GM19468 (cell line): ENCODE measurements around the gene SLC6A6.
"Not testable (repeated sequence)": the region's sequence is repeated elsewhere in the genome, so short reads cannot be mapped to it uniquely, and the experiment has no call there.

Source experiments
- ATAC-seq: cut with Tn5 transposase; IDR thresholded peaks from one replicate; pipeline ENCODE4 v1.9.1; 2021; ENCODE audit warnings: mild to moderate bottlenecking, moderate library complexity, moderate number of reproducible peaks; ENCODE audit not compliant: unreplicated experiment; ENCODE audit errors: extremely low read depth

Gene SLC6A6

DNA sequence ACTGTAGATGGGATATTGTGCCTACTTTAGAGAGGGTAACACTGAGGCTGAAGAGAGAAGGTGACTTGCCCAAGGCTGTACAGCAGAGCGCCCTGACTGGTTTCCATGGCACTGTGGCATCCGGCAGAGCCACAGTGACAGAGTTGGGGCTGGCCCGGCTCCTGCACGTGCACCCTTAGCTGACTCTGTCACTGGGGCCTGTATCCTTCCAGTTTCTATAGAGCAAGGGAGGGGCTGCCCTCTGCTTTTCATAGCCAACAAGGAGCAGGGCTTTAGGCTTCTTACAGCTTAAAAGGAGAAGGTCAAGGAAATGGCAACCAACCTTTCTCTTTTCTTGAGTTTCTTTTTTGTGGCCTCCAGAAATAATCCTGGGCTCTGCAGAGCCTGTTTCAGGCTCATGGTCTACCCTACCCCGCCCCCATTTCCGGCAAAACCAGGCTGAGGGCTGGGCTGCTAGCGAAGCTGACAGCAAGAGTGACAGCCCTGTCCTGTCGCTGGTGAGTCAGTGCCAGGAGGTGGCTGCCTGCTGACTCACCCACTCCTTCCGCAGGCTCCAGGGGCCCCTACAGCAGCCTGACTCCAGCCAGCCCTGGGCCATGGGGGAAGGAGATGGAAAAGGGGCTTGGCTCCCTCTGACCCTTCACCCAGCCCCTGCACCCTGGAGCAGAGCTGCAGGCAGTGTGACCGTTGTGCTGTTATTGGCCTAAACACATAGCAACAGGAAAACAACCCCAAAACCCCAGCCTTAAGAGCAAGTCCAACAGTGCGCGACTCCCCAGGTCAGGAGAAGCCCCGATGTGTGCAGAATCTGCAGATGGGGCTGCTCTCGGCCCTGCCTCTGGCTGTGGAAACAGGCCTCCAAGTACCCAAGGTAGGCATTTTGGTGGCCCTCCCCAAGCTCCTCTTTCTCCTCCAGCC lies 29.8 kb downstream of the SLC6A6 start:
- ATAC-seq, result peak; percentile 83

DNA sequence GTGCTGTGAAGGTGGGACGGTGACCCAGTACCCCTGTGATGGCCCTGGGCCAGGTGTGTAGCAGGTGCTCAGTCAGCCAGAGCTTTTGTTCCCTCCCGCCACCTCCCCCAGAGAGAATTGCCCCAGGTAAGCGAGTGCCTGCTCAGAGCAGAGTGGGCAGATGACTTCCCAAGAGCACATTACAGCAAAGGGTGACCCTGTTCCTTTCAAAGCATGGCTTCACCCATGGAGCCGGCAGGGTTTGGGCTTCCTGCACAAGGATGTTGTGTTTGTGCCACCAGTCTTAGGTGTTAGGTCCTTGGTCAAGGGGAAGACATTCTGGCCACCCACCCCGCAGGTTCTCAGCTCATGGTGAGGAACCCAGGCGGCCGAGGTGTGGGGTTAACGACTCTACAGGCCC lies 30.7 kb downstream of the SLC6A6 start:
- ATAC-seq, result no peak

DNA sequence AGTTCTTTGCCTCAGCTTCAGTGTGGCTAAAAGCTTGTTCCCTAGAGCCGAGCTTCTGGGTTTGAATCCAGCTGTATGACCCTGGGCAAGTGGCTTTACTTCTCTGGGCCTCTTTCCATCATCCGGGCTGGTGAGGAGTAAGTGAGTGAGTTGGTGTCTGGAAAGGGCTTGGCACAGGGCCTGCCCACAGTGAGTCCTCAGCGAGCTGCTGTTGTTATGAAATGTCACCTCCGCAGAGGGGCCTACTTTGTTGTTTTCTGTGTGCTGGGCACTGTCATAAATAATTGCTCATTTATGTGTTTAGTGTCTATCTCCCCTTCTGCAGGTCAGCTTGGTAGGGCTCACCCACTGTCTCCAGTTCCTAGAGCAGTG lies 31.7 kb downstream of the SLC6A6 start:
- no peak for ATAC-seq

DNA sequence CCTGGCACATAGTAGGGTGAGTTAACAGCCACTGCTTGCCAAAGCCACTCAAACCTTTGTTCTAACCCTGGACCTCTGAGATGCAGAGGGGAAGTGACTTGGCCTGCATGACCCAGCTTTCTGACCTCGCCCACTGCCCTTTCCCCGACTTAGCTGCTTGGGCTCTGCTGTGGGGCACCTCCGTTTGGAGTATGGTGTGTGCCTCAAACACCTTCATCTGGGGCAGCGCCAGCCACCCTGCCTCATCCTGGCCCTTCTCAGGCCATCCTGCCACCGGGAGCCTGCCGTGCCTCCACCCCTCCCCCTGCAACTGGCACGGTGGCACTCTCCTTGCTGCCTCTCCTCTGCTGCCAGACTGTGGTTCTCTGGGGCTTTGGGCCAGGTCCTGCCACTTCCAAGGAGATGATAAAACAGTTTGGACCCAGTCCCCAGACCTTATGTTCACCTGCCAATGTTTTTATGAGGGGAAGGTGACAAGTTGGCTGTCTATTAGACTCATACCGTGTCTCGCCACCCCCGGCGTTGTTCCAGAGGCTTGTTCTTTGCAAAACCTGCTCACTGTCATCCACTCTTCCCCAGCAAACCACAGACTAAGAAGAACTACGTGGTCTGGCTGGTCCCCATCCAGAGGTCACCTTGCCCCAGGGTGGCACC lies 32.2 kb downstream of the SLC6A6 start:
- no peak for ATAC-seq

DNA sequence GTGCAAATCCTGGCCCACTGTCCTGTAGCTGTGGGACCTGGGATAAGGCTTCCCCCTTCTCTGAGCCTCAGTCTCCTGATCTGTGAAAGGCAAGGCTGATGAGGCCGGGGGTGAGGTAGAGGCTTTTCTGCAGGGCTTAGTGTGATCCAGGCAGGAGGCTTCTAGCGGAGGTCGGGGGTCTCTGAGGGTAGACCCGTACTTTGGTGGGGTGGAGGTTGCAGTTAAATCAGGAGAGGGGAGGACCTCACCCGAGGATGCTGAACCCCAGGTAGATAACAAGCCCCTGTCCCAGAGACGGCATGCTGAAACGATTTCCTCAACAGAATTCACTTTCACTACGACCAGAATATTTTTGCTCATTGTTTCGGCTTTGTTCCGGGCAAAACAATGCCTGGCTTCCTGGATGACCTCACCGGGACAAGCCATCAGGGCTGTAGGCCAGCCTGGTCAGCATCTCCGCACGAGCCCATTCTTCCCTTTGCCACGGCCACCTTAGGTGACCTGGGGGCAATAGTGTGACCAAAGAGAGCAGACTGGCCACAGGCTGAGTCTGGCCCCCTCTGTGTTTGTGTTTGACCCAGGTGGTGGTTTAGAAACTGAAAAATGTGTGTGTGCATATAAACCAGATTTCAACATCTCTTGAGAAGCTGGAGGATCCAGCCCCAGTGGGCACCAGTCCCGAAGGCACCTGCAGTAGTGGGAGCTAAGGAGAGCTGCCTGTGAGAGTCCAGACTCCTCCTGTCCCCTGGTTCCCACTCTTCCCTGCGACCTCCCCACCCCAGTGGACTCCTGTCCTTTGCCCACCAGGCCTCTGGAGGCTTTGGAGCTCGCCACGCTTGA lies 33.0 kb downstream of the SLC6A6 start:
- ATAC-seq, result no peak

DNA sequence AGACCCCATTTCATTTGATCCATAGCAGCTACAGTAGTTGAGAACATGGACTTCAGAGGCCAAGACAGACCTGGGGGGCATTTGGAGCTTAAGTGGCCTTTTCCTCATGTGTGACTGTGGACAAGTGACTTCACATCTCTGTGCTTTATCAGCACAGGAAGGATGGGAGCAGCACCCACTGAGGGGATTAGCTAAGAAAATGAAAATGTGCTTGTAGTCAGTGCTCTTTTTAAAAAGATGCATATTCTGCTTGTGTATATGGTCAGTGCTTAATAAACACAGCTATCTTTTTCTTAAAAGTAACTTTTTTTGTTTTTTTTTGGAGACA lies 34.5 kb downstream of the SLC6A6 start:
- no peak for ATAC-seq

DNA sequence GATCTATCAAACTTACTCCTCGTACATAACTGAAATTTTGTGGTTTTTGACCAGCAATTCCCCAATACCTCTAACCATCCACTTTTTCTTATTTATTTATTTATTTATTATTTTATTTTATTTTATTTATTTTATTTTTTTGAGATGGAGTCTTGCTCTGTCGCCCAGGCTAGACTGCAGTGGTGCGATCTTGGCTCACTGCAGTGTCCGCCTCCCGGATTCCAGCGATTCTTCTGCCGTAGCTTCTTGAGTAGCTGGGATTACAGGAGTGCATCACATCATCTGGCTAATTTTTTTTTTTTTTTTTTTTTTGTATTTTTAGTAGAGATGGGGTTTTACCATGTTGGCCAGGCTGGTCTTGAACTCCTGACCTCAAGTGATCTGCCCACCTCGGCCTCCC lies 35.3 kb downstream of the SLC6A6 start:
- ATAC-seq, result not testable (repeated sequence)

DNA sequence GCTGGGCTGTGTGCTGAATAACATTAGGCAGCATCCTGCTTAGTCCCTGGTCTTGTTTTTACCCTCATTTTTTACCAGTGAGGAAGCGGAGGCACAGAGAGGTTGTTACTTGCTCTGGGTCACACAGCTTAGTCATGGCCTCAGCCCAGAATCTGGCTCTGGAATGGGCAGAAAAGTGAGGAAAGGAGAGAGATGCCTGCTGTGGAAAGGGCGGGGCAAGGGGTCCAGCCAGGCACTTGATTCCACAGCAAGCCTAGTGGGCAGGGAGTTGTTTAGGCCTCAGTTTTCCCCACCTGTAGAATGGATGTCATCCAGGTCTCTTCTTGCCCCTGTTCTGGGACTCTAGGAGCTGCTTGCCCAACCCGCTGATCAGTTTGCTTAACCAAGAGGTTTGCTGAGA lies 35.9 kb downstream of the SLC6A6 start:
- ATAC-seq, result no peak

DNA sequence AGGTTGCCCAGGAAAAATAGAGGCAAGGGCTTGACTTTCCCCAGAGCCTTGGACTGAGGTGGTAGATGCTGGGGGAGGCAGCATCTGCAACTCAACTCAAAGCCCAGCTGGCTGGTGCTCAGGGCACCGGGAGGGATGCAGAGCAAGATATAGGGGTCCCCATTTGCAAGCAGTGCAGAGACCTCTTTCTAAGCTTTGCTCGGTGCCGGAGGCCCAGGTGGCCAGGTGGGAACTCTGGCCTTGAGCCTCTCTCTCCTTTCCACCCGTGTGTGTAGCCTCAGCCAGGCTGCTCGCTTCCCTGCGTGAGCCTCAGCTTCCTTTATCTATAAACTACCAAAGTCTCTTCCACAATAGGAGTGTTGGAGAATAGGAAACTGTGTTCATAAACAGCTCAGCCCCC lies 36.5 kb downstream of the SLC6A6 start:
- no peak for ATAC-seq

DNA sequence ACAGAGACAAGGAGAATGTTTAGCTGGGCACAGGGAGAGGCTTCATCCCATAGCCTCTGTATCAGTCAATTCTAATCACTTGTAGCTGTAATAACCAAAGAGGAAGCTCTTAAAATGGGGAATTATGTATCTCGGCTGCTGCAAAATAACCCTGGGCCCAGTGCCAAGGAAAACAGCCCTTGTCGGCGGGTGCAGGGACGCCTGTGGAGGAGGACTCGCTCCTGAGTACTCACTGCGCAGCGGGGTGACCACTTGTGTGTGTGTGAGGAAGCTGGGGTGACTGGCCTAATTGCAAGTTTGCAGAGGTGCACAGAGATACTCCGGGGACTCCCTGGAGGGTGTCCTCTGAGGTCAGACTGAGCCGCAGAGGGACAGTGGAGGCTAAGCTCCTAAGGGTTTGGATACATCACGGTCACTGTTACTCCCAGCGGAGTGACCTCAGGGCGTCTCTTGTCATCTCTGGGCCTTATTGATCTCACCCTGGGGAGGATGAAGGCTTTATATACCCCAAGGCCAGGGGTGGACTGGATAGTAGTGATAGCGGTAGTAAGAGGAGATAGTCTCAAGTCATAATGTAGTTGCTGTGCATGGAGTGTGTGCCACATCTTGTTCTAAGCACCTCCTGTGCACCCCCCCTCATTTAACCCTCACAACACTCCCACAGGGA lies 37.2 kb downstream of the SLC6A6 start:
- no peak for ATAC-seq

DNA sequence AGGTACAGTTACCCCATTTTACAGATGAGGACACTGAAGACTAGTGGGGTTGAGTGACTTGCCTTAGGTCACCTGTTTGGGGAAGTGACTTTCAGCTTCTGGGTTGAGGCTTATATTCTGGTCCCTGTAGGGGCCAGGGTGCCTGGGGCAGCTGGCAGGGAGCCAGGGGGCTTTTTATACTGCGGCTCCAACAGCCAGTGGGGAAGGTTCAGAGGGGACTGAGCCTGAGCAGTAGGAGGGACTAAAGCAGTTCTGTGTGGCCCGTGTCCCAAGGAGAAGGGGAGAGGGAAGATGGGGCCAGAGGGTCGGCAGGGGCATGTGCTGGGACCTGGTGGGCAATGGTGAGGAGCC lies 37.7 kb downstream of the SLC6A6 start:
- no peak for ATAC-seq

DNA sequence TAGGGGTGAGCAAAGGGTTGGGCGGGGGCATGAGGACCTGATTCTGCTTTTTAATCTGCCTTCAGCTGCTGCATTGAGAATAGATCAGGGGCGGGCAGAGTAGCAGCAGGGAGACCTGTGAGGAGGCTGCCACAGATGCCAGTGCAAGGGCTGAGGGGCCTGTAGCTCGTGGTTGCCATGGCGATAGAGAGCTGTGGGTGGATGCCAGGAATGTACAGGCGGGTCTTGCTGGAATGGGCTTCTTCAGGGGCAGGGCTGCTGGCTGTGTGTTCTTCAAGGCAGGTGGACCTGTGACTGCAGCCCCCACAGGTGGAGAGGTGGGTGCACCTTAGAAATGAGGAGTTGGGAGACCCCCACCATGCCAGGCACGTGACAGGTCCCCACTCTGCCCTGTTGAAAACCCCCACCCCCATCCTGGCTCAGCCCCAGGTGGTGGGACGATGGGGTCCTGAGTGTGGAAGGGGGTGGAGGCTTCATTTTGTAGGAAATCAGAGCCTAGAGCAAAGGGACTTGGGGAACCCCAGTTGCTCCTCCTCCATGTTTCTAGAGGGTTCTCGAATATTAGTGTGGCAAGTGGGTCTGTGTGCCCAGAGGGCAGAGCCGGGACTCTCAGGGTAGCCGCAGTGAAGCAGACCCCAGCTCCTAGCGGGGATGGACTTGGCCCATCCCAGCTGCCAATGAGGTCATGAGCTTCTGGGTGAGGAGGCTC lies 38.3 kb downstream of the SLC6A6 start:
- no peak for ATAC-seq

DNA sequence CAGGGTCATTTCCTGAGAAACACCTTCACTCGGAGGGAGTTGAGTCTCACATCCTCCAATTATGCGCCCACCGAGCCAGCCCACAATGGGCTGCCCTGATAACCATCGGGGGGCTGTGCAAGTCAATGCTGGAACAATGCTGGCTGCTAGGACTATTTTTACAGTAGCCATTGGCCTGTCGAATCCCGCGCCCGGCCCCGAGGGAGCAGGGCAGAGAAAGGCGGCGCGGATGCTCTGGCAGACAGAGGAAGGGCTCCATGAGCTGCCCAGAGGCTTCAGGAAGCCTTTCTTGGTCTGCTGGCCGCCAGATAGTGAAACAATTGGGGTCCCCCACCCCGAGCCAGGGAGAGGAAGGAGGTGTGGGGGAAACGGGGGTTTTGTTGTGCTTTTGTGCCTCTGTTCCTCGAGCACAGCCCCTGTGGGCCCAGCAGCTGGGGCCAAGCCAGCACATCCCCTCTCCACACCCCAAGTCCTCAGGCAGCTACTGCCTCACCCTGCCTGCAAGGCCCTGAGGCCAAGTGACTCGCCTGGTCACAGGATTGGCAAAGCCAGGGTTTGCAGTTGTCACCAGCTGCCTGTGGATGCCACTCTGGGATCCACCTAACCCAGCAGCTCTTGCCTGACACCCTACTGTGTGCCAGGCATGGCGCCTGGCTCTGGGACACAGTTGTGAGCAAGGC lies 39.0 kb downstream of the SLC6A6 start:
- no peak for ATAC-seq

DNA sequence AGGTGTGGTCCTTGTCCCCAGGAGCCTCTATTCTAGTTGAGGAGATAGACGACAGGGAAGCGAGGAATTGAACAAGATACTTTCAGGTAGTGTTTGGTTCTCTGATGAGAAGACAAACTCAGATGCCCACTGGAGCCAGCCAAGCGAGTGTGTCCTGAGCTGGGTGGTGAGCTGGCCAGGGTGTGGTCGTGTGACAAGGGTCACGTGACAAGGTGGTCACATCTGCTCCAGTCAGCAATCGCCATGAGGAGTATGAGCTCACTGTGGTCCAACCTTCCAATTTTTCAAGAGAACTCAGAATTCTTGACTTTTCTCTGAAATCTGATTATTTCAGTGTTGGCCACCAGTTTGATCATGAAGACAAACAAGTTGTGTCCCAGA lies 39.5 kb downstream of the SLC6A6 start:
- ATAC-seq, result no peak

DNA sequence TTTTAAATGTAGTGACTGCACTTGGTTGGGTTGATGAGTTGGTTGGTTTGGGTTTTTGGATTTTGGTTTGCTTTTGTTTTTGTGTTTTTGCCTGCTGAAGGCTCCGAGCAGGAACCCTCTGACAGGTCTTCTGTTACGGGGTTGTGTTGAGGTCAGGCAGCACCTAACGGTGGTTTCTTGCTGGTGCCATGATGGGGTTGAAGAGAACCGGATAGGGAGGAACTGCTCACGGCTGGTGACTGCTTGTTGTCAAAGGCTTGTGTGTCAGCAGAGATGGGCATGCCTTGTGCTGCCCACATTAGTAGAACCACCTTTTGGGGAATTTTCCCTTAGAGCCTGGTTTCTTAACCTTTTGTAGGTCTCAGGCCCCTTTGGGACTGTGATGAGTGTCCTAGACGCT lies 42.0 kb downstream of the SLC6A6 start:
- no peak for ATAC-seq

DNA sequence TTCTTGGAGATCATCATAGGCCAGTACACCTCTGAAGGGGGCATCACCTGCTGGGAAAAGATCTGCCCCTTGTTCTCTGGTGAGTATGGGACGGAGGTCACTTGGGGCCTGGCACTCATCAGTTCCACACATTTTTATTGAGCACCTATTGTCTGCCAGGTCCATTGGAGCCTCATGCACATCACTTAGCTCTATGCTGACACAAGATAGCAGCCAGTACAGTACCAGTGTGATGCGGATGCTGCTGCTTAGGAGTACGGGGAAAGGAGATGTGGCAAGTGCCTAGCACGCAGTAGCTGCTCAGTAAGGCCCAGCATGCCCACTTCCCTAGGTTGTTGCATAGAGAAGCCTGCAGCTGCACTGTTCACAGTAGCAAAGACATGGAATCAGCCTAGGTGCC lies 43.4 kb downstream of the SLC6A6 start:
- no peak for ATAC-seq

DNA sequence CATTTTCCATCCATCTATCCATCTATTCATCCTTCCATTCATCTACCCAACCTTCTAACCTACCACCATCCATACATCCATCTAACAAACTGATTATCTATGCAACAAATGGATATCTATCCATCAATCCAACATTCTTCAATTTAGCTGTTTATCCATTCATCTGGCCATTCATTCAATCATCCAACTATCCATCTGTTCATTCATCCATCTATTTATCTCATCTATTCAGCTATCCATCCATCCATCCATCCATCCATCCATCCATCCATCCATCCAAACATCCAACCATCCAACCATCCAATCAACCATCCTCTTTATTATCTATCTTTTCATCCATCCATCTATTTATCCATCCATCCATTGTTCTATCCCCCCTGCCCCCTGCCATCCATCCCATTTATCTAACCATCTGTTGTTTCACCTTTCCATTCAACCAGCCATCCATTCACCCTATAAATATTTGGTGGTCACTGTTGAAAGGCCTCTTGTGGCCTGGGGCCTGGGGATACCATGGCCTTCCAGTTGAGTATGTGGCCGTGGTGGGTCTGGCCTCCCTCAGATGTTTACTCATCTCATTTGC lies 44.7 kb downstream of the SLC6A6 start:
- no peak for ATAC-seq

DNA sequence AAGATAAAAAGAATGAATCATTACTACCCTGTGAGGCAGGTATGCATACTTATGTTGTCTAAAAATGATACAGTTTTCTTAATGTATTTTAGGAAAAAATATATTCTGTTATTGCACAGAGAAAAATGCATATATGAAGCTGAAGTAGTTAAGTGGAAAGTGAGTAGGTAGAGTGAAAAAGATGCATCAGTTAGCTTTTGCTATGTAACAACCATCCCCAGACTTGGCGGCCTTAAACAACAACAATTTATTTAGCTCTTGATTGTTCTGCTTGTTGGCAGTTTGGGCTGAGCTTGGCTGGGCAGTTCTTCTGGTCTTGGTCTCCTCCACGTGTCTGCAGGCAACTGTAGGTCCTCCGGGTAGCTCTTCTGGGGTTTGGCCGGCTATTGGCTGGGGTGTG lies 45.7 kb downstream of the SLC6A6 start:
- no peak for ATAC-seq
